GM12878 (cell line): Measurements from ENCODE around the gene GFAP. TPM values are rescaled to one million over a fixed set of nuclear protein-coding genes. Genes with fewer than 3 reads are reported as not detected.

ENCODE experiments used
- ATAC-seq: fragments of 200-7000 bp; cut with Tn5 transposase; 3 replicates; pipeline ENCODE4 v1.9.1; 2020; ENCODE audit warnings: mild to moderate bottlenecking, moderate library complexity
- BruUV-seq: library from RNA; stranded (reverse); fragments of 400-500 nt; replicated peaks from 2 replicates; lab custom pipeline; 2021; lab: Mats Ljungman, UMichigan
- CTCF ChIA-PET: fragments of 300-600 bp; sonication (Branson Sonifier 250); formaldehyde crosslinking; extraction: SDS; loops from one replicate; lab custom pipeline; 2021; ENCODE audit warnings: inconsistent platforms; lab: Yijun Ruan, JAX
- POLR2A ChIA-PET: fragments of 350-600 bp; formaldehyde crosslinking; extraction: SDS; loops from one replicate; lab custom pipeline; 2021; ENCODE audit warnings: inconsistent platforms; lab: Charles Lee
- RAD21 ChIA-PET: fragments of 300-600 bp; sonication (Branson Sonifier 250); formaldehyde crosslinking; loops from one replicate; lab custom pipeline; 2023; ENCODE audit warnings: antibody characterized with exemption; ENCODE audit not compliant: unreplicated experiment; lab: Charles Lee
- SMC1A ChIA-PET: fragments of 300-600 bp; sonication (Branson Sonifier 250); formaldehyde crosslinking; loops from one replicate; lab custom pipeline; 2023; ENCODE audit not compliant: unreplicated experiment, uncharacterized antibody; lab: Charles Lee
- DNase-seq: peaks from one replicate; pipeline ENCODE4 v3.0.0-alpha.2; 2011; ENCODE audit warnings: low read depth, low spot score
- FAIRE-seq: peaks from 3 replicates; lab custom pipeline; 2011; peaks lifted over from hg19 to GRCh38; lab: Jason Lieb, UNC
- H2AFZ ChIP-seq: 2 replicates; pipeline ENCODE4 v1.6.0; 2011; ENCODE audit warnings: low read depth, low read length, control low read depth; ENCODE audit not compliant: control insufficient read depth
- H3K27ac ChIP-seq: 2 replicates; pipeline ENCODE4 v1.5.1; 2011; ENCODE audit warnings: control low read depth; ENCODE audit not compliant: control insufficient read depth, insufficient read depth
- H3K27me3 ChIP-seq, 2 experiments: replicated peaks in 1 of 2; 2 replicates each; pipeline versions ENCODE4 v1.6.0 to v1.6.1; 2011; ENCODE audit warnings: low read length in 1 of 2; ENCODE audit not compliant: control insufficient read depth in 2 of 2, insufficient read depth in 2 of 2
- H3K36me3 ChIP-seq, 2 experiments: 2 replicates each; pipeline ENCODE4 v1.5.1; 2011; ENCODE audit warnings: low read length in 1 of 2; ENCODE audit not compliant: control insufficient read depth in 2 of 2, insufficient read depth in 2 of 2
- H3K4me1 ChIP-seq: 2 replicates; pipeline ENCODE4 v1.6.1; 2011; ENCODE audit warnings: mild to moderate bottlenecking, low read length, moderate library complexity, mixed read lengths; ENCODE audit not compliant: control insufficient read depth, insufficient read depth
- H3K4me2 ChIP-seq: 2 replicates; pipeline ENCODE4 v1.6.0; 2011; ENCODE audit warnings: control low read depth; ENCODE audit not compliant: control insufficient read depth, insufficient read depth
- H3K4me3 ChIP-seq: fragments of 200-600 bp; sonication (generic); 2 replicates; pipeline ENCODE4 v1.5.1; 2016
- H3K79me2 ChIP-seq: 2 replicates; pipeline ENCODE4 v1.6.0; 2011; ENCODE audit warnings: low read length; ENCODE audit not compliant: control insufficient read depth, insufficient read depth
- H3K9ac ChIP-seq: 2 replicates; pipeline ENCODE4 v1.8.0; 2011; ENCODE audit warnings: low read length, control low read depth, mixed read lengths; ENCODE audit not compliant: control insufficient read depth, insufficient read depth
- H3K9me3 ChIP-seq: replicated peaks from 3 replicates; pipeline ENCODE4 v1.5.1; 2011; ENCODE audit warnings: mild to moderate bottlenecking, low read length; ENCODE audit not compliant: control insufficient read depth, insufficient read depth
- H4K20me1 ChIP-seq: 2 replicates; pipeline ENCODE4 v1.6.0; 2011; ENCODE audit not compliant: control insufficient read depth, insufficient read depth
- BRCA1 ChIP-seq: IDR thresholded peaks from 2 replicates; pipeline ENCODE4 v1.6.1; 2011; ENCODE audit warnings: low read depth, low read length, improper control_type of control experiment
- CHD1 ChIP-seq: IDR thresholded peaks from 2 replicates; pipeline ENCODE4 v1.6.1; 2012; ENCODE audit warnings: low read depth, low read length, improper control_type of control experiment
- CHD2 ChIP-seq: IDR thresholded peaks from 2 replicates; pipeline ENCODE4 v1.6.1; 2011; ENCODE audit warnings: low read depth, low read length, improper control_type of control experiment, borderline replicate concordance
- CREM ChIP-seq: IDR thresholded peaks from 2 replicates; pipeline ENCODE4 v1.6.1; 2014; ENCODE audit warnings: antibody characterized with exemption, low read depth
- ETV6 ChIP-seq, 2 experiments: fragments of 450-650 bp in 1 of 2; IDR thresholded peaks in 1 of 2; conservative IDR thresholded peaks in 1 of 2; 2 replicates each; pipeline ENCODE4 v1.6.1; 2014; ENCODE audit warnings: antibody characterized with exemption in 1 of 2, borderline replicate concordance in 1 of 2, low read depth in 1 of 2, mild to moderate bottlenecking in 1 of 2, moderate library complexity in 1 of 2
- NFIC ChIP-seq: IDR thresholded peaks from 2 replicates; pipeline ENCODE4 v1.6.1; 2012; ENCODE audit warnings: low read depth, mild to moderate bottlenecking, inconsistent platforms, low read length, moderate library complexity
- RAD51 ChIP-seq: fragments of 450-650 bp; IDR thresholded peaks from 2 replicates; pipeline ENCODE4 v1.6.1; 2016; ENCODE audit warnings: moderate library complexity, mild to moderate bottlenecking, inconsistent platforms
- SIN3A ChIP-seq: IDR thresholded peaks from 2 replicates; pipeline ENCODE4 v1.6.1; 2012; ENCODE audit warnings: low read depth, low read length, improper control_type of control experiment
- SMC3 ChIP-seq: IDR thresholded peaks from 2 replicates; pipeline ENCODE4 v1.6.1; 2011; ENCODE audit warnings: low read length, improper control_type of control experiment, borderline replicate concordance
- SREBF2 ChIP-seq: IDR thresholded peaks from 2 replicates; pipeline ENCODE4 v1.6.1; 2012; ENCODE audit warnings: mild to moderate bottlenecking, low read length
- SRF ChIP-seq, 2 experiments: IDR thresholded peaks; 2 replicates each; pipeline ENCODE4 v1.6.1; 2011; ENCODE audit warnings: low read depth in 2 of 2, low read length in 2 of 2, mild to moderate bottlenecking in 1 of 2, moderate library complexity in 1 of 2
- SUPT20H ChIP-seq: IDR thresholded peaks from 2 replicates; pipeline ENCODE4 v1.6.1; 2011; ENCODE audit warnings: low read depth, mild to moderate bottlenecking, low read length, moderate library complexity, borderline replicate concordance; ENCODE audit not compliant: control insufficient read depth
- YBX1 ChIP-seq: fragments of 450-650 bp; IDR thresholded peaks from 2 replicates; pipeline ENCODE4 v1.6.1; 2016; ENCODE audit warnings: antibody characterized with exemption
- WGBS: methylation state at CpG from one replicate; pipeline ENCODE4 v1.1.6; 2016; ENCODE audit warnings: low lambda C conversion rate; ENCODE audit not compliant: insufficient replicate concordance, insufficient coverage; ENCODE audit errors: missing lambda C conversion rate; 5-methylcytosine and 5-hydroxymethylcytosine counted together
- in situ Hi-C: fragments of 300-500 bp; cut with MboI; formaldehyde crosslinking; loops from 9 replicates; pipeline ENCODE4 v1.14.3; 2018; ENCODE audit warnings: mixed read lengths
- intact Hi-C: fragments of 100-400 bp; cut with micrococcal nuclease; formaldehyde crosslinking; loops from one replicate; pipeline ENCODE4 v1.14.2; 2022; ENCODE audit not compliant: unreplicated experiment
- polyA plus RNA-seq, 11 experiments: library from polyadenylated mRNA; depleted of rRNA in 4 of 11; unstranded in 6 of 11; stranded (reverse) in 5 of 11; fragments of >200 nt; fragmentation: Nextera tagmentation in 4 of 11; fragmentation: Illumina TruSeq in 1 of 11; extraction: Ambion mirVana in 4 of 11; extraction: Trizol in 1 of 11; gene quantifications; 1 replicate in 1 of 11; 2 replicates in 10 of 11; pipeline versions ENCODE4 v1.2.1 to v1.2.3, GENCODE V29; 2011 to 2016; ENCODE audit warnings: inconsistent platforms in 2 of 11, missing spikeins in 2 of 11, low read depth in 1 of 11
- total RNA-seq, 4 experiments: library from RNA; depleted of rRNA in 3 of 4; stranded (reverse); fragments of >200 nt in 3 of 4; fragmentation: Illumina TruSeq in 1 of 4; extraction: Trizol in 1 of 4; gene quantifications; 2 replicates each; pipeline versions ENCODE4 v1.2.1 to v1.2.3, GENCODE V29; 2013 to 2021
- TF ChIP-seq, protein P1 (sequence below): fragments of 450-650 bp; IDR thresholded peaks from 2 replicates; pipeline ENCODE4 v1.6.1; 2017; ENCODE audit warnings: mild to moderate bottlenecking, moderate library complexity
- TF ChIP-seq, protein P2 (sequence below): fragments of 450-650 bp; IDR thresholded peaks from 2 replicates; pipeline ENCODE4 v1.6.1; 2014; ENCODE audit warnings: mild to moderate bottlenecking
- TF ChIP-seq, protein P3 (sequence below): fragments of 450-650 bp; IDR thresholded peaks from 2 replicates; pipeline ENCODE4 v1.6.1; 2016; ENCODE audit warnings: mild to moderate bottlenecking, moderate library complexity, borderline replicate concordance

Gene GFAP
- total and polyA plus RNA-seq, 10 of the 15 experiments (the other 5 are each of a cell fraction or from before 2014, with no cell fraction given): 0.04 to 0.25 TPM; not detected in 8

DNA sequence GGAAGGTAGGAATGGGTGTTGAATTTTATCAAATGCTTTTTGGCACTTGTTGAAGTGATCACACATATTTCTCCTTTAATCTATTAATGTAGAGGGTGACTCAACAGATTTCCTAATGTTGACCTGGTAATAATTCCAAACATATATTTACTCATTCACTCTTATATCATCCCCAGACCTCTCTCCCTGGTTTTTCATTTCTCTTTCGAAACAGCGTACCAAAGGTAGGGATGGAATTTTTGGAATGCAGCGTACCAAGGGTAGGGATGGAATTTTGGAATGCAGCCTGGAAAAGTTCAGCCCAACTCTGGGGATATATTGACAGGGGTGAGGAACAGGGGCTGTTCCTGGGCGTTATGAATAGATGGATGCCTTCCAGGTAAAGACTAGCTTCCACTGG lies 25.0 kb upstream of the GFAP start:
- BruUV-seq: no TSS peak
- Histone ChIP-seq H2AFZ (no peak overlapping the region), H3K4me2 (no peak overlapping the region), H3K9me3 (no peaks in the 10 kb centered on the region; the same call in 1 of the 3 replicates), H3K4me1 (no peaks in the 10 kb centered on the region), H3K27ac (no peak overlapping the region), H3K9ac (no peak overlapping the region), H3K27me3 (no peaks in the 10 kb centered on the region), H4K20me1 (no peaks in the 10 kb centered on the region), H3K79me2 (peaks cover 56% of the 10 kb centered on the region), H3K4me3 (no peak overlapping the region), H3K36me3 (peaks cover 8 to 10% of the 10 kb centered on the region in 2 experiments)
- FAIRE-seq: no peak
- in situ Hi-C loops (no loop called here), intact Hi-C loops (no loop called here)
- no peak for DNase-seq
- ChIA-PET POLR2A (interaction anchor here (0.5 to 1.1 kb wide), 2 partner anchors 42 to 482 kb away, joined by 3 to 4 read pairs; no protein-coding TSS in a partner anchor), CTCF (interaction anchor here (0.7 to 1.5 kb wide), 5 partner anchors 11 to 81 kb away, joined by 3 to 6 read pairs (median 3); no protein-coding TSS in a partner anchor), RAD21 (no interaction called here), SMC1A (interaction anchor here (0.6 to 1.9 kb wide), 4 partner anchors 13 to 487 kb away, joined by 3 to 9 read pairs (median 5); no protein-coding TSS in a partner anchor)
- WGBS: 84% methylated on average over 4 of the region's 4 CpGs
- ATAC-seq: no peak
- TF ChIP-seq SUPT20H (no peak), SRF (IDR thresholded peaks at IDR 0.05; ENCODE audit: low read depth in 2 of 2, low read length in 2 of 2) (no peak), BRCA1 (no peak), YBX1 (no peak), ETV6 (conservative IDR thresholded peaks at IDR 0.05 in 1 of 2, IDR thresholded peaks at IDR 0.05 in 1 of 2; ENCODE audit: borderline replicate concordance in 1 of 2, low read depth in 1 of 2) (no peak), NFIC (no peak), RAD51 (no peak), SIN3A (no peak), CHD2 (no peak), SREBF2 (no peak), SMC3 (no peak), CREM (no peak), CHD1 (no peak)
- TF ChIP-seq, protein P1, sequence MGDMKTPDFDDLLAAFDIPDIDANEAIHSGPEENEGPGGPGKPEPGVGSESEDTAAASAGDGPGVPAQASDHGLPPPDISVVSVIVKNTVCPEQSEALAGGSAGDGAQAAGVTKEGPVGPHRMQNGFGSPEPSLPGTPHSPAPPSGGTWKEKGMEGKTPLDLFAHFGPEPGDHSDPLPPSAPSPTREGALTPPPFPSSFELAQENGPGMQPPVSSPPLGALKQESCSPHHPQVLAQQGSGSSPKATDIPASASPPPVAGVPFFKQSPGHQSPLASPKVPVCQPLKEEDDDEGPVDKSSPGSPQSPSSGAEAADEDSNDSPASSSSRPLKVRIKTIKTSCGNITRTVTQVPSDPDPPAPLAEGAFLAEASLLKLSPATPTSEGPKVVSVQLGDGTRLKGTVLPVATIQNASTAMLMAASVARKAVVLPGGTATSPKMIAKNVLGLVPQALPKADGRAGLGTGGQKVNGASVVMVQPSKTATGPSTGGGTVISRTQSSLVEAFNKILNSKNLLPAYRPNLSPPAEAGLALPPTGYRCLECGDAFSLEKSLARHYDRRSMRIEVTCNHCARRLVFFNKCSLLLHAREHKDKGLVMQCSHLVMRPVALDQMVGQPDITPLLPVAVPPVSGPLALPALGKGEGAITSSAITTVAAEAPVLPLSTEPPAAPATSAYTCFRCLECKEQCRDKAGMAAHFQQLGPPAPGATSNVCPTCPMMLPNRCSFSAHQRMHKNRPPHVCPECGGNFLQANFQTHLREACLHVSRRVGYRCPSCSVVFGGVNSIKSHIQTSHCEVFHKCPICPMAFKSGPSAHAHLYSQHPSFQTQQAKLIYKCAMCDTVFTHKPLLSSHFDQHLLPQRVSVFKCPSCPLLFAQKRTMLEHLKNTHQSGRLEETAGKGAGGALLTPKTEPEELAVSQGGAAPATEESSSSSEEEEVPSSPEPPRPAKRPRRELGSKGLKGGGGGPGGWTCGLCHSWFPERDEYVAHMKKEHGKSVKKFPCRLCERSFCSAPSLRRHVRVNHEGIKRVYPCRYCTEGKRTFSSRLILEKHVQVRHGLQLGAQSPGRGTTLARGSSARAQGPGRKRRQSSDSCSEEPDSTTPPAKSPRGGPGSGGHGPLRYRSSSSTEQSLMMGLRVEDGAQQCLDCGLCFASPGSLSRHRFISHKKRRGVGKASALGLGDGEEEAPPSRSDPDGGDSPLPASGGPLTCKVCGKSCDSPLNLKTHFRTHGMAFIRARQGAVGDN: no peak
- TF ChIP-seq, protein P2, sequence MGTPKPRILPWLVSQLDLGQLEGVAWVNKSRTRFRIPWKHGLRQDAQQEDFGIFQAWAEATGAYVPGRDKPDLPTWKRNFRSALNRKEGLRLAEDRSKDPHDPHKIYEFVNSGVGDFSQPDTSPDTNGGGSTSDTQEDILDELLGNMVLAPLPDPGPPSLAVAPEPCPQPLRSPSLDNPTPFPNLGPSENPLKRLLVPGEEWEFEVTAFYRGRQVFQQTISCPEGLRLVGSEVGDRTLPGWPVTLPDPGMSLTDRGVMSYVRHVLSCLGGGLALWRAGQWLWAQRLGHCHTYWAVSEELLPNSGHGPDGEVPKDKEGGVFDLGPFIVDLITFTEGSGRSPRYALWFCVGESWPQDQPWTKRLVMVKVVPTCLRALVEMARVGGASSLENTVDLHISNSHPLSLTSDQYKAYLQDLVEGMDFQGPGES: no peak
- TF ChIP-seq, protein P3, sequence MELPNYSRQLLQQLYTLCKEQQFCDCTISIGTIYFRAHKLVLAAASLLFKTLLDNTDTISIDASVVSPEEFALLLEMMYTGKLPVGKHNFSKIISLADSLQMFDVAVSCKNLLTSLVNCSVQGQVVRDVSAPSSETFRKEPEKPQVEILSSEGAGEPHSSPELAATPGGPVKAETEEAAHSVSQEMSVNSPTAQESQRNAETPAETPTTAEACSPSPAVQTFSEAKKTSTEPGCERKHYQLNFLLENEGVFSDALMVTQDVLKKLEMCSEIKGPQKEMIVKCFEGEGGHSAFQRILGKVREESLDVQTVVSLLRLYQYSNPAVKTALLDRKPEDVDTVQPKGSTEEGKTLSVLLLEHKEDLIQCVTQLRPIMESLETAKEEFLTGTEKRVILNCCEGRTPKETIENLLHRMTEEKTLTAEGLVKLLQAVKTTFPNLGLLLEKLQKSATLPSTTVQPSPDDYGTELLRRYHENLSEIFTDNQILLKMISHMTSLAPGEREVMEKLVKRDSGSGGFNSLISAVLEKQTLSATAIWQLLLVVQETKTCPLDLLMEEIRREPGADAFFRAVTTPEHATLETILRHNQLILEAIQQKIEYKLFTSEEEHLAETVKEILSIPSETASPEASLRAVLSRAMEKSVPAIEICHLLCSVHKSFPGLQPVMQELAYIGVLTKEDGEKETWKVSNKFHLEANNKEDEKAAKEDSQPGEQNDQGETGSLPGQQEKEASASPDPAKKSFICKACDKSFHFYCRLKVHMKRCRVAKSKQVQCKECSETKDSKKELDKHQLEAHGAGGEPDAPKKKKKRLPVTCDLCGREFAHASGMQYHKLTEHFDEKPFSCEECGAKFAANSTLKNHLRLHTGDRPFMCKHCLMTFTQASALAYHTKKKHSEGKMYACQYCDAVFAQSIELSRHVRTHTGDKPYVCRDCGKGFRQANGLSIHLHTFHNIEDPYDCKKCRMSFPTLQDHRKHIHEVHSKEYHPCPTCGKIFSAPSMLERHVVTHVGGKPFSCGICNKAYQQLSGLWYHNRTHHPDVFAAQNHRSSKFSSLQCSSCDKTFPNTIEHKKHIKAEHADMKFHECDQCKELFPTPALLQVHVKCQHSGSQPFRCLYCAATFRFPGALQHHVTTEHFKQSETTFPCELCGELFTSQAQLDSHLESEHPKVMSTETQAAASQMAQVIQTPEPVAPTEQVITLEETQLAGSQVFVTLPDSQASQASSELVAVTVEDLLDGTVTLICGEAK: no peak
